HuH-7.5 (cell line): ENCODE measurements around the gene KRTAP1-3.
"Not testable (repeated sequence)": the region's sequence is repeated elsewhere in the genome, so short reads cannot be mapped to it uniquely, and the experiment has no call there.

ENCODE experiments used
- DNase-seq: peaks from one replicate; pipeline ENCODE4 v3.0.0; 2011; ENCODE audit warnings: low spot score

KRTAP1-3 gene, protein sequence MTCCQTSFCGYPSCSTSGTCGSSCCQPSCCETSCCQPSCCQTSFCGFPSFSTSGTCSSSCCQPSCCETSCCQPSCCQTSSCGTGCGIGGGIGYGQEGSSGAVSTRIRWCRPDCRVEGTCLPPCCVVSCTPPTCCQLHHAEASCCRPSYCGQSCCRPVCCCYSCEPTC

DNA sequence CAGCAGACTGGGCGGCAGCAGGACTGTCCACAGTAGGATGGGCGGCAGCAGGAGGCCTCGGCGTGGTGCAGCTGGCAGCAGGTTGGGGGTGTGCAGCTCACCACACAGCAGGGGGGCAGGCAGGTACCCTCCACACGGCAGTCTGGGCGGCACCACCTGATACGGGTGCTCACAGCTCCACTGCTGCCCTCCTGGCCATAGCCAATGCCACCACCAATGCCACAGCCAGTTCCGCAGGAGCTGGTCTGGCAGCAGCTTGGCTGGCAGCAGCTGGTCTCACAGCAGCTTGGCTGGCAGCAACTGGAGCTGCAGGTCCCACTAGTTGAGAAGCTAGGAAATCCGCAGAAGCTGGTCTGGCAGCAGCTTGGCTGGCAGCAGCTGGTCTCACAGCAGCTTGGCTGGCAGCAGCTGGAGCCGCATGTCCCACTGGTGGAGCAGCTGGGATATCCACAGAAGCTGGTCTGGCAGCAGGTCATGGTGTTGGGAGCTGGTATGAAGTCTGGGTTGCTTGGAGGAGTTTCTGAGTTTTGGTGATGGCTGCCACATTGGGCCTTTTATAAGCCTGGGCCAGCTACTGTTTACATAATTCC lies at the start of gene KRTAP1-3:
Gene KRTAP1-3, minus strand, starts transcription at position 529 of the 590 bp plus-strand sequence. Its CDS starts 53 bp downstream, at position 476.
- DNase-seq: not testable (repeated sequence)

DNA sequence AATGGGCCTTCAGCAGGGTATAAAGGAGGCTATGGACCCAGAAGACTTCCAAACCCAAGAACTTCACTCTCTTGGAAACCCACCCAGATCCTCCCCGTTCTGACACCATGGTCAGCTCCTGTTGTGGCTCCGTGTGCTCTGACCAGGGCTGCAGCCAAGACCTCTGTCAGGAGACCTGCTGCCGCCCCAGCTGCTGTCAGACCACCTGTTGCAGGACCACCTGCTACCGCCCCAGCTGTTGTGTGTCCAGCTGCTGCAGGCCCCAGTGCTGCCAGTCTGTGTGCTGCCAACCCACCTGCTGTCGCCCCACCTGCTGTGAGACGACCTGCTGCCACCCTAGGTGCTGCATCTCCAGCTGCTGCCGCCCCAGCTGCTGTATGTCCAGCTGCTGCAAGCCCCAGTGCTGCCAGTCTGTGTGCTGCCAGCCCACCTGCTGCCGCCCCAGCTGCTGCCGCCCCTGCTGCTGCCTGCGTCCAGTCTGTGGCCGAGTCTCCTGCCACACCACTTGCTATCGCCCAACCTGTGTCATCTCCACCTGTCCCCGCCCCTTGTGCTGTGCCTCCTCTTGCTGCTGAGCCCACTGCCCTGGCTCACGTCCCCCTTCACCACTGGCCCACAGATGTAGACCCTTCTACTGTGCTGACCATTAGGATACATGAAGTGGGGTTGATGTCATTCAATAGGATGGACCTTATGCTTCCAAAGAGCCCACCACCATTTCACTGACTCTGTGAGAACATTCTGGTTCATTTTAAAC lies 49.6 kb upstream of the KRTAP1-3 start, which contains the start of gene KRTAP4-7:
Gene KRTAP4-7, plus strand, starts transcription at position 51 of the 757 bp plus-strand sequence. Its CDS starts 57 bp downstream, at position 108.
- DNase-seq: not testable (repeated sequence)

DNA sequence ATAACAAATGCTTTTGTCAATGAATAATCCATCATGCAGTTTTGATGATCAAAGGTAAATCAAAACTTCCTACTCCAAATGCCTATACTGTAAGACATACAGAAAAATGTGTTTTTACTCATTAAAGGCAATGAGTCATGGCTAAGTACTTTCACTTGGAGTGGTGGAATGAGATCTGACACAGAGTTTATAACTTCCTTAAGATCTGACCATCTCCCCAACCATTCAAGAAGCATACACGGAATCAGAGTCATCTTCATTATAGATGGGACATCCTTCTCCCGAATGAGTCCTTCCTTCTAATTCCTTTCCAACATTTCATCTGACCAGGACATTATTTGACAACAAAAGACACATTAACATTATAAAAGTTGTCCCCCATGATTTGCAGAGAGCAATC lies 48.8 kb upstream of the KRTAP1-3 start:
- DNase-seq: not testable (repeated sequence)

DNA sequence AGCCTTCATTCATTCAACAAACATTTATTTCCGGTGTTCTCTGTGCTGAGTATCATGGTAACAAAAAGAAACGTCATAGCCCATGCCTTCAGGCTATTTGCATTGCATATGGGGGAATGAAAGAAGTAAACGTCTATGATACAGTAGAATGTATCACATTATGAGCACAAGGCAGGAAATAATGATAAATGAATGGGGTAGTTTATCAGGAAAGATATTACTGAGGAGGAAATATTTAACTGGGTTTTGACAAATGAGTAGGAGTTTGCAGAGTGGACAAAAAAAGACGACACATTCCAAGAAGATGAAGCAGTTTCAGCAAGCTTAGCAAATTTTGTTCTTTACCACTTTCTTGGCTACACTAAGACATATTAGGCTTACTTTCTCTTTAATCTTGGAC lies 48.0 kb upstream of the KRTAP1-3 start:
- no peak for DNase-seq

DNA sequence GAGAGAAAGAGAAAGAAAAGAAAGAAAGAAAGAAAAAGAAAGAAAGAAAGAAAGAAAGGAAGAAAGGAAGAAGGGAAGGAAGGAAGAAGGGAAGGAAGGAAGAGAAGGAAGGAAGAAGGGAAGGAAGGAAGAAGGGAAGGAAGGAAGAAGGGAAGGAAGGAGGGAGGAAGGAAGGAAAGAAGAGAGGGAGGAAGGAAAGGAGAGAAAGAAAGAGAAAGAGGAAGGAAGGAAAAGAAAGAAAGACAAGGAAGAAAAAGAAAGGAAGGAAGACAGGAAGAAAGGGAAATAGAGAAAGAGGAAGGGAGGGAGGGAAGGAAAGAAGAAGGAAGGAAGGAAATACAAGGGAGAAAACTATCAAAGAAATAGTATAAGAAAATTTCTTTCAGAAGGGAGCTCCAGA lies 42.1 kb upstream of the KRTAP1-3 start:
- no peak for DNase-seq

DNA sequence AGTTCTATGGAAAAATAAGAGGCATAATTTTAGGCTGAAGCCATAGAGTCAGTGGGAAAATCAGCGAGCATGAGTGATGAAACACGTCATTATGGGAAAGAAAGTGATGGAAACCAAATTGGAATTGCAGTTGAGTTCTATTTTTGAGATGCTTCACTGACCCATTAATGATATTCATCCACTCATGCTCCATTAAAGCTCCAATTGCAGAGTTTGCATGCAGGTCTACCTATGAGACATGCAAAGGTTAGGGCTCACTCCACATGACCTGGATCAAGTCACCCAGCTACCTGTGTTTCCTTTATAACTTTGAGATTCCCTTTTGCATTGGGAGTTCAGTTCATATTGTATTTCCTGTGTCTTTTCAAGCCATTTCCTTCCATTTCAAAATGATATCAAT lies 39.0 kb upstream of the KRTAP1-3 start:
- DNase-seq: no peak

DNA sequence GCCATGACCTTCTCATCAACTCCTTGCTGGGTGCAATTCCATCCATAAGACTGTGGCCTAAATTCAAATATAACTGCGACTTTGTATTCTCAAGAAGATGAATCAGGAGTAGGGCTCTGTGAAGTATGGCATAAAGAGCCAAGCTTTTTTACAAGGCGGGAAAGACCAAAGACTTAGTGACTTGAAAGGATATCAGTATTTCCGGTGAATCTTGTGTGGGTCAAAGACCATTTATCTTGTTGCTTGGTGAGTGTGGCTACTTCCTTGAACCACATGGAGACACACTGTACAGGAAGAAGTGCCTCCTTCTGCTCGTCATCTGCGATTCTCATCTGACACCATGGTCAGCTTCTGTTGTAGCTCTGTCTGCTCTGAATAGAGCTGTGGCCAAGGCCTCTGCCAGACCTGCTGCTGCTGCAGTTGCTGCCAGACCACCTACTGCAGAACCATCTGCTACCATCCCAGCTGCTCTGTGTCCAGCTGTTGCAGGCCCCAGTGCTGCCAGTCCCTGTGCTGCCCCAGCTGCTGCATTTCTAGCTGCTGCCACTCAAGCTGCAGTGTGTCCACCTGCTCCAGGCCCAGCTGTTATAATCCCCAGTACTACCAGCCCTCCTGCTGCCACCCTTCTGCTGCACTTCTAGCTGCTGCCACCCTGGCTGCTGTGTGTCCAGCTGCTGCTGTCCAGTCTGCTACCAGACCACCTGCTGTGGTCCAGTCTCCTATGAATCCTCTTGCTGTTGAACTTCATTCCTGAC lies 37.1 kb upstream of the KRTAP1-3 start:
- no peak for DNase-seq

DNA sequence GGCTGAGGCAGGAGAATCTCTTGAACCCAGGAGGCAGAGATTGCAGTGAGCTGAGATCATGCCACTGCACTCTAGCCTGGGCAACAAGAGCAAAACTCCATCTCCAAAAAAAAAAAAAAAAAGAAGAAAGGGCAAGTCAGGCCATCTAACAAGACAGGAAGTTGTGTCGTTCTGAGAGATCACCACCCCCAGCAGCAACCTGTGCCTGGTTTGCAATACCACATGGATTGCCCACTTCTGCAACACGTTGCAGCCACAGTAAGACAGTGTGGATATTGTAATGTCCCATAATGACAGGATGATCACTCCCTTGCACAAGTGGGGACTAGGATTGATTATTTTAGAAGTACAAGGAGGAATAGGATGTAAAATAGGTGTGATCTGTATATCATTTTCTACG lies 34.4 kb upstream of the KRTAP1-3 start:
- no peak for DNase-seq

DNA sequence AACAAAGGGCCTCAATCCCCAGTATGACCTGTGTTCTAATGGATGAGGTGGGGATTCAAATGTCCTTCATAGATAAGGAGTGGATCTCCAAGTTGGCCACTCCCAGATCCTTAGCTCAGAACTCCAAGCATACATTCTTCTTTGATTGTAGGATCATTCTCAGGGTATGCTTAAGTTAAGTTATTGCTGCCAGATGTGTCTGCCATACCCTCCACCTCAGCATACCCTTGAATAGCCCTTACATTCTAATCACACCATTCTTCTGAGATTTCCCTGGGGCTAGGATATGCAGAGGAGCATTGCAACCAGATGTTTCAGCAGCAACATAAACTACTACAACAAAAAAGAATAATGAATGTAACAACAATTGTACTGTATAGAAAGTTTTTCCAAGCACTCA lies 32.6 kb upstream of the KRTAP1-3 start:
- no peak for DNase-seq

DNA sequence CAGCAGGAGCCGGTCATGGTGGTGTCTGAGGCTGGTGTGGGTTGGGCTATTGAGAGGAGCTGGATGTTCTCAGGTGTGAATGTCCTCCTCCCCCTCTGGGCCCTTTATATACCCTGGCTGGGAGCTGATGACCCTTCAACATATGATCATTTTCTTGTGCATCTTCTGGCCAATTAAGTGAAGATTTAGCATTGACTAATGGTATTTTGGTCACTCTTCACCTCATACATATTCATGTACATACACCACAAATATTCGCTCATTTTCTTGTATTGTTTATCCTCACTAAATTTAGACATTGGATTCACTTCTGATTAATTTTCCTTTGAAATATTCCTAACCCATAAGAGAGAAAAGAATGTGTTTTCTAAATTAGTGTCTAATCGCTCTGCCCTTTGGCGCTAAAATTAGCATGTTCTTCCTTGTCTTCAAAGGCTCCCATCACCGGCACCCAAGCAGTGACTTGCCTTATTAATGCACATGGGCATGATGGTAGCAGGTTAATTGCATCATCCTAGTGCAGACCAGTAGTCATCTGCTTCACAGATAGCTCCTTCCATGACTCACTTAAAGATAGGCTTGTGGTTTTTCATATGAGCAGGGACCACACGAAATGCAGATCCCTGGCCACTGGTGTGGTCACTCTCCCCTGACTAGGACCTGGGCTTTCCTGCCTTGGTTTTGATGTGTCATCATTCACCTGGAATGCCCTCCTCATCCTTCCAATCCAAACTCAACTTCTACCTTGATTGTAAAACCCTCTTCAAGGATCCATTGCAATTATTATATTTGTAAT lies 31.4 kb upstream of the KRTAP1-3 start, which contains the start of gene KRTAP2-4:
Gene KRTAP2-4, minus strand, starts transcription at position 51 of the 796 bp plus-strand sequence. Its CDS starts 34 bp downstream, at position 17.
- no peak for DNase-seq

DNA sequence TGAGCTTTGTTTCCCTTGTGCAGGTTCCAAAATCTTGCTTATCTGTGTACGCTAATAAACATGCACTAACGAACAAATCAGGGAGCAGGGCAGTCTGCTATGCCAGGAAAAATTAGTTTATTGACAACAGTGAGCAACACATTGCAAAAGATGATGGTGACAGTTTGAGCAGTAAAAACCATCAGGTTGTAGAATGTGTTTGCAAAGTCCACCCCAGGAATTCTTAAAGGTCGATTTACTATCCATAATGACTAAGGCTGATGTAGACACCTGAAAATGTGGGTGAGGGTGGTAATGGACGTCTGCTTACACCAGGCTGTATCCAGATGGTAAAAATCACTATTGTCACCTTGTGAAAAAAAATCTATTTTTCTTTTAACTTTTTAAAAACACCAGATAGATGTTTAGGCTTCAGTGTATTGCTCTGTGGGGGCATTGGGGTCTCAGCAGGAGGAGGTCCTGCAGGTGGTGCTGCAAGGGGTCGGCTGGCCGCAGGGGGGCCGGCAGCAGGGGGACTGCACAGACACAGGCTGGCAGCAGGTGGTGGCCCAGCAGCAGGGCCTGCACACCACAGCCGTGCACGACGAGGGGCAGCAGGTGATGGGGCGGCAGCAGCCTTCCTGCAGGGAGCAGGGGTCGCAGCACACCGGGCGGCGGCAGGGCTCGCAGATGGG lies 30.5 kb upstream of the KRTAP1-3 start:
- not testable (repeated sequence) for DNase-seq

DNA sequence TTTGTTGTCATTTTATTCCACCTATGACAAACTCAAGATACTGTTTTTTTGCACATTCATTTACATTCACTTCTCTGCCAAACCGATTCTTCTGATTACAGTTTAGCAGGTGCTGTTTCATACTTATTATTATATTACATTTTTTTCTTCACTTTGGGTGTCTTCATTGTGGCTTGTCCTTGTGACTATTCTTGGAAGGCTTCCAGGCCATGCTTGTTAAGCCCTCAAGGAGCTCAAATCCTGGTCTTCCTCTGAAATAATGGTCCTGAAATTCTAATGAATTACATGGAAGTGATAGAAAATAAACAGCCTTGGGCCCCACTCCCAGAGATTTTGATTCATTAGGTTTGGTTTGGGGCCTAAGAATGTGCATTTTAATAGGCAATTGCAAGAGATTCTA lies 29.6 kb upstream of the KRTAP1-3 start:
- no peak for DNase-seq

DNA sequence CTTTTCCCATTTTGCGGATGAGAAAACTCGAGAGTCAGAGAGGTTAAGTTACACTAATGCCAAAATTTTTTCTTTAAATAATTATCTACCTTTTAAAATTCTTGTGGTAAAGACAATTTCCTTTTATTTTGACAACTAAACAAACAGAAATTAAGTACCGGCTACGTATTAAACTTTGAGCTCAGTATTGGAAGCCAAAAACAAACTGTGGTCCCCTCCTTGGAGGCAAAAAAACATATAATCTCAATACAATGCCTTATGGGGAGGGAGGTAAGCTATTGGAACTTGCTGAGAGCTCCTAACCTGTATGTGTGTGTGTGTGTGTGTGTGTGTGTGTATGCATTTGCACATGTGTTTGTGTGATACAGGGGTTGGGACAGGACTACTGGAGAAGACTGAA lies 28.8 kb upstream of the KRTAP1-3 start:
- DNase-seq: no peak

DNA sequence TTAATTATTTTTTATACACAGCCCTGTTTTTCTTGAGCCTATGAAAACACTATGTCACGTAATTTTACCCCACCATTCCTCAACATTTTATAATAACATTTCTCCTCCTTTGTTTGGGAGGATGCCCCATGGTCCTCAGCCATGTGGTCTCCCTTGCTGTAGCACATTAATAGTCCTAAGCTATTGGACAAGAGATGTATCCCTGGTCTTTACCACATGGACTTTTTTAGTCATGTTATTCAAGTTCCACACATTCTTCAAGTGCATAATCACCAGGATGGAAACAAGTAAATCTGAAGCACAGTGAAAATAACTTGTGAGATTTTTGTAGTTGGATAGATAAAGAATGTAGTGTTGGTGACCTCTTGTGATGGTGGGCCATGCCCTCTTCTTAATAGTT lies 27.3 kb upstream of the KRTAP1-3 start:
- DNase-seq: no peak

DNA sequence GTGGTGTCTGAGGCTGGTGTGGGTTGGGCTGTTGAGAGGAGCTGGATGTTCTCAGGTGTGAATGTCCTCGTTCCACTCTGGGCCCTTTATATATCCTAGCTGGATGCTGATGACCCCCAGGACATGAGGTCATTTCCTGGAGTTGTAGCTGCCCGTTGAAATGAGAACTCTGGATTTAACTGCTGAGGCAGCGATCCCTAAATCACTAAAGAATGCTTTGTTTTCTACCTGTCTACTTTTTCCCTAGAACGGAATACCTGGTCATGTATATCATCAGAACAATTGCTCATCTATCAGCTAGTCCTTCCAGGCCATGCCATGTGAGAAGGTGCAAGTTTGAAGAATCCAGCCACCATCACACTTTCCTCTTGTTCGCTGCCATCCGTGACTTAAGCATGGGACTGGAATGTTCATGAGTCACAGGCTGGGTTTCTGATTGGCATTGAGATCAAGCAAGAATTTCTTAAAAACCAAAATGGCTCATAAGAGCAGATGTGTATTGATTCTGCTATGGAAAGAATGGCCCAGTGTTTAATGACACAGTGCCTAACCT lies 25.5 kb upstream of the KRTAP1-3 start, which contains the start of gene KRTAP2-3:
Gene KRTAP2-3, minus strand, starts transcription at position 63 of the 553 bp plus-strand sequence. CDS start 64 bp downstream, outside the sequence.
- no peak for DNase-seq

DNA sequence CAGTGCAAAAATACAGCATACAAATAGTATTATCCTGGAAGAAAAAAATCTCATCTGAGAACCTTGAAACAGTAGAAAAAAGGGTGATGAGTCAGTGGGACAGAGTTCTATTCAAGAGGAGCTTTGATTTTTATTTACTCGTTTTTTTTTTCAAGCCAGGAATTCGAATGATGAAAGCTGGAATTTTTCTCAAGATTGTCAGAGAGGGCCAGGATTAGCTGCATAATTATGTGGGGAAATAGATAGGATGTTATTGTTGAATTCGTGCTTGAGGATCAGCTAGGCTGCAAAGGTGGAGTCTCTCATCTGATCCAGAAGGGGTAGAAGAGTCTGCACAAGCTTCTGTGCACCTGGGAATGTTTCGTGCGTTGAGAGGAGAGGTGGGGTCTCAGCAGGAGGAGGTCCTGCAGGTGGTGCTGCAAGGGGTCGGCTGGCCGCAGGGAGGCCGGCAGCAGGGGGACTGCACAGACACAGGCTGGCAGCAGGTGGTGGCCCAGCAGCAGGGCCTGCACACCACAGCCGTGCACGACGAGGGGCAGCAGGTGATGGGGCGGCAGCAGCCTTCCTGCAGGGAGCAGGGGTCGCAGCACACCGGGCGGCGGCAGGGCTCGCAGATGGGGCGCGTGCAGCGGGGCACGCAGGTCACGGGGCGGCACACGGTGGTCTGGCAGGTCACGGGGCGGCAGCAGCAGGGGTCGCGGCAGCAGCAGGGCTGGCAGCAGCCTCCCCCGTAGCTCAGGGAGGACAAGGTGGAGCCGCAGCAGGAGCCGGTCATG lies 24.8 kb upstream of the KRTAP1-3 start:
- not testable (repeated sequence) for DNase-seq

DNA sequence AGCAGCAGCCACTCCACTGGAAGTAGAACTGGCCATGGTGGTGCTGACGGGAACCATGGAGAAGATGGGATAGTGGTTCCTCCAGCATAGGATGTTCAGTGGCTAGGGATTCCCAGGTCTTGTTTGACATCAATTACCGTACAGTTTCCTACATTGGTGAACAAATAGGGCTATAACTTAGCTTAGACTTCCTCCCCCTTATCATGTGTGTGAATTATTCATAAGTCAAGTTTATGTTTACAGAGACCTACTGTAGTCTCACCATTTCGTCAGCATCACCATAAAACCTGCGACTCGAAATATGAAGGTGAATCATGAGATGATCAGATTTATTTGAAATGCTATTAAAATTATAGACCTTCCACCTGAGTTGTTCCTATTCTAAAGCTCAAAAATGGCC lies 24.1 kb upstream of the KRTAP1-3 start:
- DNase-seq: no peak

DNA sequence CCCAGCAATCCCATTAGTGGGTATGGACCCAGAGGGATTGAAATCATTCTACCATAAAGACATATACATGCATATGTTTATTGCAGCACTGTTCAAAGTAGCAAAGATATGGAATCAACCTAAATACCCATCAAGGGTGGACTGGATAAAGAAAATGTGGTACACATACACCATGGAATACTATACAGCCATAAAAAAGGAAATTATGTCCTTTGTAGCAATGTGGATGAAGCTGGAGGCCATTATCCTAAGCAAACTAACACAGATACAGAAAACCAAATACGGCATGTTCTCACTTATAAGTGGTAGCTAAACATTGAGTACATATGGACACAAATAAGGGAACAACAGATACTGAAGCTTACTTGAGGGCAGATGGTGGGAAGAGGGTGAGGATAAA lies 22.9 kb upstream of the KRTAP1-3 start:
- DNase-seq: no peak

DNA sequence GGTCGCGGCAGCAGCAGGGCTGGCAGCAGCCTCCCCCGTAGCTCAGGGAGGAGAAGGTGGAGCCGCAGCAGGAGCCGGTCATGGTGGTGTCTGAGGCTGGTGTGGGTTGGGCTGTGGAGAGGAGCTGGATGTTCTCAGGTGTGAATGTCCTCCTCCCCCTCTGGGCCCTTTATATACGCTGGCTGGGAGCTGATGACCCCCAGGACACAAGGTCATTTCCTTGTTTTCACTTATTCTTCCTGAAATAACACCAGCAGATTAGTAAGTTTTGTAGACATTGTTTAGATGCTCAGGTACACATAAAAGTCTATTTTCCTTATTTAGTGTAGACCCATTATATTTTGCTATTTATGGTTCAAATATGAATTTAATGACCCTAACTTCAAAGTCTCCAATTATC lies 20.5 kb upstream of the KRTAP1-3 start, which contains the start of gene KRTAP2-2:
Gene KRTAP2-2, minus strand, starts transcription at position 101 of the 400 bp plus-strand sequence. Its CDS starts 19 bp downstream, at position 82.
- DNase-seq: not testable (repeated sequence)
